Measurements from ENCODE around the gene BEST2. TPM values are rescaled to one million over a fixed set of nuclear protein-coding genes. Genes with fewer than 3 reads are reported as not detected.
A peak's percentile ranks its signal among the peaks of the same experiment; 100 is the strongest.

Gene BEST2
- polyA plus RNA-seq, 1 donor from 2014 or later = not detected

GRCh38 chr19:12794196-12794941, 42.8 kb downstream of the BEST2 start:
- Histone ChIP-seq H3K9ac (ENCODE audit: low read length) (peak overlapping the region; percentile 82), H3K36me3 (ENCODE audit: insufficient read depth, low read length) (no peaks in the 10 kb centered on the region), H3K4me3 (ENCODE audit: low read length) (peak overlapping the region; percentile 87), H3K27me3 (ENCODE audit: insufficient read depth, low read depth, low read length) (peaks cover 29% of the 10 kb centered on the region), H4K20me1 (ENCODE audit: insufficient read depth) (no peaks in the 10 kb centered on the region), H3K79me2 (replicated peaks; ENCODE audit: insufficient read depth, low read length) (no peaks in the 10 kb centered on the region), H3K9me3 (ENCODE audit: low read length) (no peaks in the 10 kb centered on the region), H3K4me2 (ENCODE audit: low read length) (peak overlapping the region; percentile 55), H2AFZ (ENCODE audit: low read depth, low read length) (no peak overlapping the region), H3K9me2 (ENCODE audit: insufficient read depth, low read length) (no peaks in the 10 kb centered on the region), H3F3A (ENCODE audit: insufficient read depth, low read length, poor library complexity, severe bottlenecking) (no peaks in the 10 kb centered on the region), H3K27ac (ENCODE audit: low read length) (no peak overlapping the region)
- TF ChIP-seq MXI1 (conservative IDR thresholded peaks at IDR 0.05; ENCODE audit: poor library complexity, severe bottlenecking) (no peak), REST (IDR thresholded peaks at IDR 0.05; ENCODE audit: borderline replicate concordance) (no peak), POLR2AphosphoS5 (IDR thresholded peaks at IDR 0.05) (no peak), EZH2 (IDR thresholded peaks at IDR 0.05; ENCODE audit: borderline replicate concordance, insufficient read depth, low read length, poor library complexity, severe bottlenecking) (no peak), TAF1 (IDR thresholded peaks at IDR 0.05; ENCODE audit: low read depth) (no peak), SMC3 (conservative IDR thresholded peaks at IDR 0.05; ENCODE audit: poor library complexity) (no peak), RAD21 (conservative IDR thresholded peaks at IDR 0.05) (no peak), EP300 (conservative IDR thresholded peaks at IDR 0.05; ENCODE audit: poor library complexity, severe bottlenecking) (no peak)

GRCh38 chr19:12794971-12795381, 43.4 kb downstream of the BEST2 start:
- no peaks in the 10 kb centered on the region for H4K20me1 ChIP-seq (ENCODE audit: insufficient read depth)
- H3K9me3 ChIP-seq (ENCODE audit: low read length) = no peaks in the 10 kb centered on the region
- no peak overlapping the region for H2AFZ ChIP-seq (ENCODE audit: low read depth, low read length)
- TF ChIP-seq EP300 (conservative IDR thresholded peaks at IDR 0.05; ENCODE audit: poor library complexity, severe bottlenecking) = no peak
- TF ChIP-seq TAF1 (IDR thresholded peaks at IDR 0.05; ENCODE audit: low read depth) = no peak
- TF ChIP-seq RAD21 (conservative IDR thresholded peaks at IDR 0.05) = no peak
- TF ChIP-seq SMC3 (conservative IDR thresholded peaks at IDR 0.05; ENCODE audit: poor library complexity) = no peak
- TF ChIP-seq REST (IDR thresholded peaks at IDR 0.05; ENCODE audit: borderline replicate concordance) = no peak
- TF ChIP-seq EZH2 (IDR thresholded peaks at IDR 0.05; ENCODE audit: borderline replicate concordance, insufficient read depth, low read length, poor library complexity, severe bottlenecking) = no peak
- TF ChIP-seq POLR2AphosphoS5 (IDR thresholded peaks at IDR 0.05) = no peak
- no peak for TF ChIP-seq CTCF (IDR thresholded peaks at IDR 0.05; ENCODE audit: poor library complexity, severe bottlenecking)
- no peak for TF ChIP-seq MXI1 (conservative IDR thresholded peaks at IDR 0.05; ENCODE audit: poor library complexity, severe bottlenecking)
- H3K4me3 ChIP-seq (ENCODE audit: low read length) = no peak overlapping the region
- no peak overlapping the region for H3K27ac ChIP-seq (ENCODE audit: low read length)
- no peaks in the 10 kb centered on the region for H3K36me3 ChIP-seq (ENCODE audit: insufficient read depth, low read length)
- H3K9ac ChIP-seq (ENCODE audit: low read length) = no peak overlapping the region
- no peaks in the 10 kb centered on the region for H3K9me2 ChIP-seq (ENCODE audit: insufficient read depth, low read length)
- H3F3A ChIP-seq (ENCODE audit: insufficient read depth, low read length, poor library complexity, severe bottlenecking) = no peaks in the 10 kb centered on the region
- H3K27me3 ChIP-seq (ENCODE audit: insufficient read depth, low read depth, low read length) = peaks cover 29% of the 10 kb centered on the region
- peaks cover 3% of the 10 kb centered on the region for H3K79me2 ChIP-seq (replicated peaks; ENCODE audit: insufficient read depth, low read length)
- H3K4me2 ChIP-seq (ENCODE audit: low read length) = no peak overlapping the region

All from neural cell (in vitro differentiated cells).